AG10803 (cell line): ENCODE measurements around the gene TAF4.

Experiments used
- DNase-seq: peaks from one replicate; pipeline ENCODE4 v3.0.0; 2010; ENCODE audit warnings: low read depth
- H3K4me3 ChIP-seq: 2 replicates; pipeline ENCODE4 v1.5.1; 2011; ENCODE audit warnings: mild to moderate bottlenecking, low read length, control low read depth
- TF ChIP-seq, protein P1 (sequence below): conservative IDR thresholded peaks from 2 replicates; pipeline ENCODE4 v1.5.1; 2011; ENCODE audit warnings: mild to moderate bottlenecking, low read length, control low read depth, inconsistent platforms

The TAF4 gene

DNA sequence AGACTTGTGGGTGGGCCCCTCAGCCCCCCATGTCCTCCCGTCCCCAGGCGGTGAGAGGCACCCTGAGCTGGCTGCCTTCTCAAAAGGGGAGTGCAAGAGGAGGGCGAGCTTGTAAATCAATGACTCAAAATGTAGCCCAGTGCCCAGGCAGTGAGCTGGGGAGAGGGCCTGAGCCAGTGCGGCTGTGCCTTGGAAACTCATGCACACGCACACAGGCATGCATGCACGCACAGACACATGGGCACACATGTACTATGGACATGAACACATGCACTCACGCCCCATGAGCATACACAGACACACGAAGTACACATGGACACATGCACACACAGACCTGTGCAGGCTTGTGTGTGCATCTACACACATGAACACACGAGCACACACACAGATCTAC is 133.5 kb downstream of the TAF4 start:
- TF ChIP-seq, protein P1, sequence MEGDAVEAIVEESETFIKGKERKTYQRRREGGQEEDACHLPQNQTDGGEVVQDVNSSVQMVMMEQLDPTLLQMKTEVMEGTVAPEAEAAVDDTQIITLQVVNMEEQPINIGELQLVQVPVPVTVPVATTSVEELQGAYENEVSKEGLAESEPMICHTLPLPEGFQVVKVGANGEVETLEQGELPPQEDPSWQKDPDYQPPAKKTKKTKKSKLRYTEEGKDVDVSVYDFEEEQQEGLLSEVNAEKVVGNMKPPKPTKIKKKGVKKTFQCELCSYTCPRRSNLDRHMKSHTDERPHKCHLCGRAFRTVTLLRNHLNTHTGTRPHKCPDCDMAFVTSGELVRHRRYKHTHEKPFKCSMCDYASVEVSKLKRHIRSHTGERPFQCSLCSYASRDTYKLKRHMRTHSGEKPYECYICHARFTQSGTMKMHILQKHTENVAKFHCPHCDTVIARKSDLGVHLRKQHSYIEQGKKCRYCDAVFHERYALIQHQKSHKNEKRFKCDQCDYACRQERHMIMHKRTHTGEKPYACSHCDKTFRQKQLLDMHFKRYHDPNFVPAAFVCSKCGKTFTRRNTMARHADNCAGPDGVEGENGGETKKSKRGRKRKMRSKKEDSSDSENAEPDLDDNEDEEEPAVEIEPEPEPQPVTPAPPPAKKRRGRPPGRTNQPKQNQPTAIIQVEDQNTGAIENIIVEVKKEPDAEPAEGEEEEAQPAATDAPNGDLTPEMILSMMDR, result no peak
- no peak for DNase-seq
- no peak overlapping the region for H3K4me3 ChIP-seq

DNA sequence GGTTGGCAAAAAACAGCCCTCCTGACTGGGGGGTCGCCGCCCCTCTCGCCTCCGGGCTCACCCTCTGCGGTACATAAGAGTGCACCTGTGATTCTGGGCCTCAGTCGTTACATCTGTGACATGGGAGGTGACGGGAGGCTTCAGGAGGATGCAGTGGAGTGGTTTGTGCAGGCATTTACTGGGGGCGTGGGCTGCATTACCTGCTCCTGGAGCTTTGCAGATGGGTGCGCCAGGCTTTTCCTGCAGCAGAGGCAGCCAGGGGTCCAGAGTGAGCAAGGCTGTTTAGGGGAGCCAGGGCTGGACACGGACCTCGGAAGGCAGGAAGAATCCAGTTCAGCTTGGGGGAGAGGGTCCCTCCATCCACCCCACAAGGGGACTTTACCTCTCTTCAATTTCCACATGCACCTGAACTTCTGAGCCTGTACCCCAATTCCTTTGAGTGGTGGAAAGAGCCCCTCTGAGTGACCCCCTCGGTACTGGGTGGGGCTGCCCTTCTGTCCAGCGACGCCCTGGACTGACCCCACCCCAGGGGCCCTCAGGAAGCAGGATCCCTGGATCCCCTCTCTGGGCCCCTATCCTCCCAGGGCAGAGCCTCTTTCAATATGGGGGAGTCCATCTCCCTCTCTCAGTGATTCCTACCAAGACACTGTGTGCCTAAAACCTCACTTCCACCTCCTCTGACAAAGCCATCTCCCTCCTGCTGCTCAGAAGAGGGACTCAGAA is 134.0 kb downstream of the TAF4 start:
- DNase-seq, result no peak
- TF ChIP-seq, protein P1, result no peak
- H3K4me3 ChIP-seq, result no peak overlapping the region

DNA sequence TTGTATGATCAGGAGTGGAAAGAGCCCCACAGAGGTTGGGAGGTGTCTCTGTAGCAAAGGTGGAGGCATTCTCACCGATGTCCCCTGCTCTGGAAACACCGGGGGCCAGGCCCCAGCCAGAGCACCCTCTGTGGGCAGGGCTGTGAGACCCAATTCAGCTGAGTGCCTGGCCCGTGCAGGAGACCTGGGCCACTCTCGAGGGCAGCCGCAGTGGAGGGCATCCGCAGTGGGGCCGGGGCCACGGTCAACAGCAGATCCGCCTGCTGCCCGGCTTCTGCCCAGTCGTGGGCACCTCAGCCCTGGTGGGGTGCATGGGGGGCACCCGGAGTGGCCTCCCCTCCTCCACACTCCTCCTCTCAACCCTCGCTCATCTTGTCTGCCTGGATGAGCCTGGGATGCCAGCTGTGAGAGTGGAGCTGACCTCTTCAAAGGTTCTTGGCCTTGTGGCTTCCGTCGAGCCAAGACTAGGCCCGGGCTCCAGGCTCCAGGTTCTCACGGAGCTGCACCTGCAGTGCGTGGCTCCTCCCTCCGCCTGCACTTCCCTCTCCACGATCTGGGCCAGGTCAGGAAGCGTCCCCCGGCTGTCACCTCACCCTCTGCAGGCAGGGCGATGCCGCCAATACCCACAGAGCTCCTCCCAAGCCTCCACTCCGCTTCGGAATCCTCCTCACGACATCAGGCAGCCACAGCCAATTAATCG is 134.8 kb downstream of the TAF4 start:
- no peak overlapping the region for H3K4me3 ChIP-seq
- DNase-seq, result no peak
- TF ChIP-seq, protein P1, result no peak

DNA sequence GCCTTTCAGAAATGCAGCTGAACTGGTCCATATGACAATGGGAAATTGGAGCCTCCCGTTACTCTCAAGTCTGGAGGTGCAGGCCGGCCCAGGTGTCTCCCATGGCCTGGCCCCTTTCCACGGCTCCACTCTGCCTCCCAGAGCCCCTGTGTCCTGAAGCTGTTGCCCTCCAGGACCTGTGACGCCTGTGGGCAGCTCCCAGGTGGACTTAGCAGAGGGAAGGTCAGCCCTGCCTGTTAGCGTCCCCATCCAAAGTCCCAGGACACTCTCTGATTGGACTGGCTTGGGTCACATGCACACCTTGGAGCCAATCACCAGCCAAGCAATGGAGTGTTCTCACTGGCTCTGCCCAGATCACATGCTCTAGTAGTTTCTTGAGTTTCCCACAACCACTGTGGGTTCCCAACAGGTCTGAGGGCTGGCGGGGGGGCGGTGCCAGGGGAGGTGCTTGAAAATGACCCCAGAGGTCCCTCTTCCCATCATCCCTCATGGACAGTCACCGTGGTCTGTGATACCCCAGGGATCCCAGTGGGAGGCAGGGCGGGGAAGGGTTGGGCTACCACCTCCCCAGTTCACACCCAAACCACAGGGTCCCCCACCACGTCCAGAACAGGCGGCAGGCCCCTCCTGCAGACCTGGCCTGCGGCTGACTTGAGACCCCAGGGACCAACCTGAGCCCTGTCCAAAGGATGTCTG is 135.6 kb downstream of the TAF4 start:
- H3K4me3 ChIP-seq, result no peak overlapping the region
- DNase-seq, result no peak
- TF ChIP-seq, protein P1, result no peak

DNA sequence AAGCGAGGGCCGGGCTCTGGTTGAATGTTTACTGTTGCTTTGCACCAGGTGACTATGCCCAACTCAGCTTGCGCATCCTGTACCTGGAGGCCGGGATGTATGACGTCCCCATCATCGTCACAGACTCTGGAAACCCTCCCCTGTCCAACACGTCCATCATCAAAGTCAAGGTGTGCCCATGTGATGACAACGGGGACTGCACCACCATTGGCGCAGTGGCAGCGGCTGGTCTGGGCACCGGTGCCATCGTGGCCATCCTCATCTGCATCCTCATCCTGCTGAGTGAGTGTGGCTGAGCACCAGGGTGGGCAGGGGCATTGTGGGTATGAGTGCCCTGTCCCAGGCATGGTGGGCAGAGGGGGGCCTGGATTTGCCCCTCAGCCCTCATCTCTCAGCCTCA is 136.1 kb downstream of the TAF4 start:
- TF ChIP-seq, protein P1, result no peak
- no peak overlapping the region for H3K4me3 ChIP-seq
- DNase-seq, result no peak

DNA sequence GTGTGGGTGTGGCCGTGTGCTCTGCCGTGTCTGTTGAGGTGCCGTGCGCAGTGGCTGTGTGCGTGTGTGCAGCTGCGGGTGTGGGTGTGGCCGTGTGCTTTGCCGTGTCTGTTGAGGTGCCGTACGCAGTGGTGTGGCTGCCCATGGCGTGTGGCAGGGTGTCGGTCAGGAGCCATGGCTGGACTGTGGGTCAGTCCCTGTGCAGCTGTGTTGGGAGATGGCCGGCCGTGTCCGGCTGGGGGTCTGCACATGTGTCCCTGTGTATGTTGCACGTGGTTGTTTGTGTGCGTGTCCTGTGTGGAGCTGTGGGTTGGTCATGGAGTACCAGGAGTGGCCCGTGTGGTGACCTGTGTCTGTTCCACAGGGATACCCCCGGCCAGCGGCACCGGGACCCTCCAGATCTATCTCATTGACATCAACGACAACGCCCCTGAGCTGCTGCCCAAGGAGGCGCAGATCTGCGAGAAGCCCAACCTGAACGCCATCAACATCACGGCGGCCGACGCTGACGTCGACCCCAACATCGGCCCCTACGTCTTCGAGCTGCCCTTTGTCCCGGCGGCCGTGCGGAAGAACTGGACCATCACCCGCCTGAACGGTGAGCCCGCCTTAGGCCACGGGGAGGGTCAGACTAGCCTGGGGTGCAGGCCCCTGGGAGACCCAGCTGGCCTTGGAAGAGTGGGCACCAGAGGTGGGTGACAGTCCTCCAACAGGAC is 137.7 kb downstream of the TAF4 start:
- TF ChIP-seq, protein P1, result no peak
- DNase-seq, result no peak
- H3K4me3 ChIP-seq, result no peak overlapping the region
